Thoracic aorta (tissue), 2 donors: ENCODE results near the gene FER. TPM values are rescaled to one million over a fixed set of nuclear protein-coding genes. Genes with fewer than 3 reads are reported as not detected.

Experiments
- ATAC-seq: fragments of 150-250 bp; one replicate; pipeline ENCODE4 v1.8.0; 2017; ENCODE audit warnings: low read depth; ENCODE audit not compliant: insufficient number of reproducible peaks, low FRiP score
- DNase-seq: peaks from one replicate; pipeline ENCODE4 v3.0.0-alpha.2; 2020; ENCODE audit warnings: low spot score
- H3K27ac ChIP-seq, 2 donors: fragments of 200-600 bp; sonication (generic); 1 replicate in 1 of 2; 2 replicates in 1 of 2; pipeline ENCODE4 v1.5.1; 2016; ENCODE audit warnings: mild to moderate bottlenecking in 2 of 2, moderate library complexity in 2 of 2
- H3K27me3 ChIP-seq: fragments of 200-600 bp; sonication (generic); replicated peaks from 2 replicates; pipeline ENCODE4 v1.6.0; 2016; ENCODE audit warnings: mild to moderate bottlenecking; ENCODE audit not compliant: insufficient read depth
- H3K36me3 ChIP-seq: fragments of 200-600 bp; sonication (generic); one replicate; pipeline ENCODE4 v1.5.1; 2016
- H3K4me1 ChIP-seq, 2 donors: fragments of 200-600 bp; sonication (generic); 1 replicate in 1 of 2; 2 replicates in 1 of 2; pipeline versions ENCODE4 v1.5.1 to v1.6.0; 2016; ENCODE audit warnings: low read depth in 2 of 2, mild to moderate bottlenecking in 1 of 2; ENCODE audit not compliant: control insufficient read depth in 1 of 2
- H3K4me3 ChIP-seq: fragments of 200-600 bp; sonication (generic); 2 replicates; pipeline ENCODE4 v1.5.1; 2016; ENCODE audit warnings: mild to moderate bottlenecking
- H3K9me3 ChIP-seq: fragments of 200-600 bp; sonication (generic); 2 replicates; pipeline ENCODE4 v1.5.1; 2016
- total RNA-seq, 2 donors: library from RNA; depleted of rRNA; stranded (reverse); fragments of >200 nt; gene quantifications; one replicate each; pipeline versions ENCODE4 v1.1.0 to v1.2.3, GENCODE V29; 2016
- TF ChIP-seq, protein P1 (sequence below): fragments of 200-600 bp; sonication (generic); IDR thresholded peaks from one replicate; pipeline ENCODE4 v1.5.1; 2019; ENCODE audit warnings: antibody characterized with exemption

Gene FER
- total RNA-seq, 2 donors from 2014 or later: 15.6 to 38.1 TPM

DNA sequence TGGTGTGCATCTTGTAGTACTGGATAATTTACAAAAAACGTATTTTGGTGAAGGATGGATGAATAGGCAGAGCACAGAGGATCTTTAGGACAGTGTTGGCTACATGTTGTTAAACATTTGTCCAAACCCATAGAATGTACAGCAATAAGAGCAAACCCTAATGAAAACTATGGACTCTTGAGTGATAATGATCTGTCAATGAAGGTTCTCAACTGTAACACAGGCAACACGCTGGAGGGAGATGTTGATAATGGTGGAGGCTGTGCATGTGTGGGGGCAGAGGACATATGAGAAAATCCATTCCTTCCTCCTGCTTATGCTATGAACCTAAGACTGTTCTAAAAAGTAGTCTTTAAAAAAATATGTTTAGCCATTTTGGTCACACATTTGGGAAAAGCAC is 194.0 kb downstream of the FER start:
- TF ChIP-seq, protein P1, sequence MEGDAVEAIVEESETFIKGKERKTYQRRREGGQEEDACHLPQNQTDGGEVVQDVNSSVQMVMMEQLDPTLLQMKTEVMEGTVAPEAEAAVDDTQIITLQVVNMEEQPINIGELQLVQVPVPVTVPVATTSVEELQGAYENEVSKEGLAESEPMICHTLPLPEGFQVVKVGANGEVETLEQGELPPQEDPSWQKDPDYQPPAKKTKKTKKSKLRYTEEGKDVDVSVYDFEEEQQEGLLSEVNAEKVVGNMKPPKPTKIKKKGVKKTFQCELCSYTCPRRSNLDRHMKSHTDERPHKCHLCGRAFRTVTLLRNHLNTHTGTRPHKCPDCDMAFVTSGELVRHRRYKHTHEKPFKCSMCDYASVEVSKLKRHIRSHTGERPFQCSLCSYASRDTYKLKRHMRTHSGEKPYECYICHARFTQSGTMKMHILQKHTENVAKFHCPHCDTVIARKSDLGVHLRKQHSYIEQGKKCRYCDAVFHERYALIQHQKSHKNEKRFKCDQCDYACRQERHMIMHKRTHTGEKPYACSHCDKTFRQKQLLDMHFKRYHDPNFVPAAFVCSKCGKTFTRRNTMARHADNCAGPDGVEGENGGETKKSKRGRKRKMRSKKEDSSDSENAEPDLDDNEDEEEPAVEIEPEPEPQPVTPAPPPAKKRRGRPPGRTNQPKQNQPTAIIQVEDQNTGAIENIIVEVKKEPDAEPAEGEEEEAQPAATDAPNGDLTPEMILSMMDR: no peak

DNA sequence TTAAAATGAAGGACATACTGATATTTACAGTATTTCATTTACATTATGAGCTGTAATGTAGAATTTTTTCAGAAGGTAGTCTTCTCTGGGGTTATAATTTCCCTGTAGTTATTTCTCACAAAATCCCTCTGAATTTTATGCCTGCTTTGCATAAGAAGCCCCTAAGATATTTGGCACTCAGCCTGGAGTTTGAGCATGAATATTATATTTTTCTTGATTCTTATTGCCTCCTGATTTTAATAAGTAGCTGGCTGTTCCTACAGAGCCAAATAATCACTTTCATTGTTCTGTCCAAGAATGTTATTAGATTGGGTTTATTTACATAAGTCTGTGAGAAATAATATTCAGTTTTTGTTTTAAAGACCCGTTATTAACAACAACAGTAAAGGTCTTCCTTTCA is 195.0 kb downstream of the FER start:
- Histone ChIP-seq H3K9me3 (no peaks in the 10 kb centered on the region), H3K27ac (no peak overlapping the region), H3K4me3 (no peak overlapping the region), H3K36me3 (no peaks in the 10 kb centered on the region), H3K27me3 (no peaks in the 10 kb centered on the region), H3K4me1 (peaks cover 0 to 13% of the 10 kb centered on the region in 2 donors)
- no peak for DNase-seq
- TF ChIP-seq, protein P1: no peak
- no peak for ATAC-seq

More for the DNA sequence above, 194.0 kb downstream of the FER start:
- no peak overlapping the region for H3K4me3 ChIP-seq
- H3K36me3 ChIP-seq: no peaks in the 10 kb centered on the region
- DNase-seq (no peak), ATAC-seq (no peak)
- H3K4me1 ChIP-seq: peaks cover 0 to 13% of the 10 kb centered on the region in 2 donors
- H3K27me3 ChIP-seq: no peaks in the 10 kb centered on the region
- no peaks in the 10 kb centered on the region for H3K9me3 ChIP-seq
- H3K27ac ChIP-seq: no peak overlapping the region

DNA sequence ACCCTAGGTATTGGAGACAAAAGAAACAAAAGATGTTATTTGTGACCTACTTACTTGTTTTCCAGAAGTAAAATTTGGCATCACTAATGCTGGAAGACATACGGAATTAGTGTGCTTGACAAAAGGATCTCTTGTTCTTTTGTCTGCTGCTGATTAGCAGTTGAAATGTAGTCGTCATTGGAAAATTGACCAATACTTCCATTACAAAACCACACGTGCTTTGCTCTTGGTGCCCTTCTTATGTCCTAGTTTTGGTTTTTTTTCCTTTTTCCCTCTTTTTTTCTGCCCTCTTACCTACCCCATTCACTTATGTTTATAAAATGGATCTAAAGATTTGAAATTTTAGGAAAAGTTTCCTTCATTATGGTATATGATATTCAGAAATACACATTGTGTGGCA is 197.4 kb downstream of the FER start:
- TF ChIP-seq, protein P1: no peak
- H3K4me3 ChIP-seq: no peak overlapping the region
- no peaks in the 10 kb centered on the region for H3K36me3 ChIP-seq
- ATAC-seq (no peak), DNase-seq (no peak)
- H3K9me3 ChIP-seq: no peaks in the 10 kb centered on the region
- H3K27ac ChIP-seq: no peak overlapping the region
- H3K4me1 ChIP-seq: peaks cover 0 to 13% of the 10 kb centered on the region in 2 donors
- no peaks in the 10 kb centered on the region for H3K27me3 ChIP-seq

DNA sequence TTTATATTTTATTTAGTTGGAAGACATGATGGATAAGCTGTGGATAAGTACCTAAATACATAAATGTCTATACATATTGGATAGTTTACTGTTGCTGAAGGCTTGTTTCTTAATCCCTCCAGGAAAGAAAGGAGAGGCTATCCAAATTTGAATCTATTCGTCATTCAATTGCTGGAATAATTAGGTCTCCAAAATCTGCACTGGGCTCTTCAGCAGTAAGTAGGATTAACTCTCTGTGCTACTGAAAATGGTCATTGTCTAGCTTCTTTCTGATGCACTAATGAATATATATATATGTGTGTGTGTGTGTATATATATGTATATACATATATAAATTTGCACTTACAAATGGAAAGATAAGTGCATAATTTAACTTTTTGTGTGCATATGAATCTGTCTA is 198.3 kb downstream of the FER start:
- TF ChIP-seq, protein P1: no peak
- no peaks in the 10 kb centered on the region for H3K9me3 ChIP-seq
- H3K4me3 ChIP-seq: no peak overlapping the region
- no peak for DNase-seq
- H3K36me3 ChIP-seq: no peaks in the 10 kb centered on the region
- ATAC-seq: no peak
- H3K27me3 ChIP-seq: no peaks in the 10 kb centered on the region
- H3K27ac ChIP-seq: no peak overlapping the region
- H3K4me1 ChIP-seq: peaks cover 0 to 13% of the 10 kb centered on the region in 2 donors

DNA sequence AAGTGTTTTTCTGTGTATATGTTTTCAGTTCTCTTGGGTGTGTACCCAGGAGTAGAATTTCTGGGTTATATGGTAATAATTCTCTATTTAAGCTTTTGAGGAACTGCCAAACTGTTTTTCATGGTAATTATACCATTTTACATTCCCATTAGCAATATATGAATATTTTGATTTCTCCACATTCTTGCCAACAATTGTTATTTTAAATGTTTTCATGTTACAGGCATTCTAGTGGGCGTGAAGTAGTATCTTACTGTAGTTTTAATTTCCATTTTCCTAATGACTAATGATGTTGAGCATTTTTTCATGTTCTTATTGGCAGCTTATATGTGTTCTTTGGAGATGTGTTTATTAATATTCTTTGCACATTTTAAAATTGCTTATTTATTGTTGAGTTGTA is 199.5 kb downstream of the FER start:
- DNase-seq (no peak), ATAC-seq (no peak)
- no peaks in the 10 kb centered on the region for H3K9me3 ChIP-seq
- no peak overlapping the region for H3K4me3 ChIP-seq
- no peaks in the 10 kb centered on the region for H3K27me3 ChIP-seq
- H3K4me1 ChIP-seq: peaks cover 0 to 6% of the 10 kb centered on the region in 2 donors
- H3K36me3 ChIP-seq: no peaks in the 10 kb centered on the region
- no peak overlapping the region for H3K27ac ChIP-seq
- TF ChIP-seq, protein P1: no peak
